K562 treated with DMSO at 1 percent for 4 hours (cell line): ENCODE results near the gene SLFNL1. TPM values are rescaled to one million over a fixed set of nuclear protein-coding genes. Genes with fewer than 3 reads are reported as not detected.

Source experiments
- total RNA-seq: library from RNA; unstranded; fragments of 300-600 nt; gene quantifications from 2 replicates; pipeline ENCODE4 v1.2.3, GENCODE V29; 2022; ENCODE audit not compliant: insufficient read depth

The SLFNL1 gene
- total RNA-seq = 0.78 and 1.3 TPM in 2 replicates

GRCh38 chr1:41021526-41022308, at the start of gene SLFNL1:
Gene SLFNL1, minus strand, starts transcription at chr1:41021725. Its CDS starts 1,065 bp downstream, at chr1:41020660.

GRCh38 chr1:40979241-40980067, 42.1 kb downstream of the SLFNL1 start, which contains the start of gene CTPS1:
Gene CTPS1, plus strand, starts transcription at chr1:40979696. Its CDS starts 3,595 bp downstream, at chr1:40983291.

Other genes starting within 250 kb of the SLFNL1 start
- gene KCNQ4, start 237.9 kb downstream of the SLFNL1 start, total RNA-seq = 2.3 and 4.0 TPM in 2 replicates
- 11.4 and 16.9 TPM in 2 replicates for gene CITED4, start 159.4 kb downstream of the SLFNL1 start, total RNA-seq
- 32.3 and 35.5 TPM in 2 replicates for gene CTPS1, start 42.0 kb downstream of the SLFNL1 start, total RNA-seq
- 35.3 and 41.4 TPM in 2 replicates for gene SCMH1, start 220.6 kb upstream of the SLFNL1 start, total RNA-seq